ENCODE measurements around the gene PGGHG.
"Not testable (repeated sequence)": the region's sequence is repeated elsewhere in the genome, so short reads cannot be mapped to it uniquely, and the experiment has no call there.

Gene PGGHG

DNA sequence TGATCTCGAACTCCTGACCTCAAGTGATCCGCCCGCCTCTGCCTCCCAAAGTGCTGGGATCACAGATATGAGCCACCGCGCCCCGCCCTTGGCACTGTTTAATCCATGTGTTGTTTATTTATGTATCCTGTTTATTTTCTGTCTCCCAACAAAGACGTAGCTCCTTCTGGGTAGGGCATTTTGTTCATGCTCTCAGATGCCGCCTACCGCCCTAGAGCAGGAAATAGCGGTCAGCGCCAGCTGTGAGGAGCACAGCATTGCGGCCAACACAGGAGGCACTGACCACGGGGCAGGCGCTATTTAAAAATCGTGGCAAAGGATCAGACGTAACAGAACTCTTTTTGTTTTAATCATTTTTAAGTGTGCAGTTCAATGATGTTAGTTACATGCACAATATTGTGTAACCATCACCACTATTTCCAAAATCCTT, 20.2 kb upstream of the PGGHG start:
- FAIRE-seq; DNase-seq (ENCODE audit: insufficient read length, low spot score): not testable (repeated sequence)

- FAIRE-seq (peak; percentile 100), DNase-seq (ENCODE audit: insufficient read length, low spot score) (no peak)
Measured at GRCh38 chr11:269146-269890, 19.6 kb upstream of the PGGHG start.

- no peak for DNase-seq (ENCODE audit: insufficient read length, low spot score)
Measured at GRCh38 chr11:270451-271318, 18.2 kb upstream of the PGGHG start.

GRCh38 chr11:271319-271715, 17.6 kb upstream of the PGGHG start:
- DNase-seq (ENCODE audit: insufficient read length, low spot score) (no peak), FAIRE-seq (no peak)

More at GRCh38 chr11:270451-271318, 18.2 kb upstream of the PGGHG start:
- FAIRE-seq: no peak

DNA sequence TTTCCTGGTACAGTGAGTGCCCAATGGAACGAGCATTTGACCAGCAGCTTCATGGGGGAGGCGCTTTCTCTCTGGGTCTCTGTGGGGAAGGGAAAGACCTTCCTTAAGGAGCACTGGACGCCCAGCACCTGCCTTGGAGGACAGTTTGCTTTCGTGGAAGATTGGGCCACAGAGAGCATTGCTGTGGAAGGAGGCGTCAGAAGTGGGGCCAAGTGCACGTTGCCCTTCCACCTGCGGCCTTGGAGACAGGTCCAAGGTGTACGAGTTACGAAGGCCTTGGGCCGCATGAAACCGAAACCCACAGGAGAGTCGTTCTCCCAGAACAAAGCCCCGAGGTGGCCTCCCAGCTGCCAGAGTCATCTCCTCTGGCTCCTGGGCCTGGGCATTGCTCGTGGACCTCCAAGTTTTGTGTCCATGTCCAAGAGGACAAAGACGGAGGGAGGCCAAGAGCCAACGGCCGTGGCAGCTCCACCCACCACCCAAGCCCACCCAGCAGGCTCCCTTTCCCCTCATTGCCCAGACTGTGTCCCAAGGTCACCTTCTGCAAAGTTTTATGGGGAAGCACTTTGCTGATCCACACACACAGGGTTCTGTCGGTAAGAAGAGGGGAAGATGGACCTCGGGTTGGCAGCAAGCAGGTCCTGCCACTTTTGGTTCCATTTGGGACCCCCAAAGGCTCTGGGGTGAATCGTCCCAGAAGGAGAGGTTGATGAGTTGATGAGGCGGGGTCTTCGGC, 16.6 kb upstream of the PGGHG start:
- DNase-seq (ENCODE audit: insufficient read length, low spot score) (no peak), FAIRE-seq (no peak)

- no peak for FAIRE-seq
- no peak for DNase-seq (ENCODE audit: insufficient read length, low spot score)
Measured at GRCh38 chr11:272931-273198, 16.1 kb upstream of the PGGHG start.

DNA sequence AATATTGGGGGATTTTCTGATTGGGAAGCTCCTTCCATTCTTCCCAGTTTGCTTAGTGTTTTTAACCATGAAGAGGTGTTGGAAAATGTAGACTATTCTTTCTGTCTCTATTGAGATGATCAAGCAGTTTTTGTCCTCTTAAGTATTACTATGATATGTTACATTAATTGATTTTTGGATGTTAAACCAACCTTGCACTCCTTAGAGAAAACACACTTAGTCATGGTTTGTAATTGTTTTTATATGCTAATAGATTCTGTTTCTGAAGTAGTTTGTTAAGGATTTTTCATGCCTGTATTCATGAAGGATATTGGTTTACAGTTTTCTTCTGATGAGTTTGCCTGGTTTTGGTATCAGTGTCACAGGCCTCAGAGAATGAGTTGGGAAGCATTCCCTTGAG, 12.7 kb upstream of the PGGHG start:
- FAIRE-seq: no peak
- no peak for DNase-seq (ENCODE audit: insufficient read length, low spot score)

- FAIRE-seq: no peak
- no peak for DNase-seq (ENCODE audit: insufficient read length, low spot score)
Measured at GRCh38 chr11:278001-278951, 10.7 kb upstream of the PGGHG start, which contains the start of gene NLRP6. Gene NLRP6, plus strand, starts transcription at chr11:278407. Its CDS starts 163 bp downstream, at chr11:278570.

- no peak for DNase-seq (ENCODE audit: insufficient read length, low spot score)
- FAIRE-seq: no peak
Measured at GRCh38 chr11:279040-279965, 9.6 kb upstream of the PGGHG start.

DNA sequence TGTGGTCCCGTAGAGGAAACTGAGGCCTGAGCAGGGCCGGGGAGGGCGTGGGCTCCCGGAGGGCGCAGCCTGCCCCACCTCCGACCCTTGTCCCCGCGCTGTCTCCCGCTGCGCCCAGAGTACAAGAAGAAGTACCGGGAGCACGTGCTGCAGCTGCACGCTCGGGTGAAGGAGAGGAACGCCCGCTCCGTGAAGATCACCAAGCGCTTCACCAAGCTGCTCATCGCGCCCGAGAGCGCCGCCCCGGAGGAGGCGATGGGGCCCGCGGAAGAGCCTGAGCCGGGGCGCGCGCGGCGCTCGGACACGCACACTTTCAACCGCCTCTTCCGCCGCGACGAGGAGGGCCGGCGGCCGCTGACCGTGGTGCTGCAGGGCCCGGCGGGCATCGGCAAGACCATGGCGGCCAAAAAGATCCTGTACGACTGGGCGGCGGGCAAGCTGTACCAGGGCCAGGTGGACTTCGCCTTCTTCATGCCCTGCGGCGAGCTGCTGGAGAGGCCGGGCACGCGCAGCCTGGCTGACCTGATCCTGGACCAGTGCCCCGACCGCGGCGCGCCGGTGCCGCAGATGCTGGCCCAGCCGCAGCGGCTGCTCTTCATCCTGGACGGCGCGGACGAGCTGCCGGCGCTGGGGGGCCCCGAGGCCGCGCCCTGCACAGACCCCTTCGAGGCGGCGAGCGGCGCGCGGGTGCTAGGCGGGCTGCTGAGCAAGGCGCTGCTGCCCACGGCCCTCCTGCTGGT, 8.8 kb upstream of the PGGHG start:
- DNase-seq (ENCODE audit: insufficient read length, low spot score) (no peak), FAIRE-seq (no peak)

GRCh38 chr11:280706-281485, 8.0 kb upstream of the PGGHG start:
- FAIRE-seq (no peak), DNase-seq (ENCODE audit: insufficient read length, low spot score) (no peak)

- FAIRE-seq (no peak), DNase-seq (ENCODE audit: insufficient read length, low spot score) (no peak)
Measured at GRCh38 chr11:281486-282161, 7.3 kb upstream of the PGGHG start.

DNA sequence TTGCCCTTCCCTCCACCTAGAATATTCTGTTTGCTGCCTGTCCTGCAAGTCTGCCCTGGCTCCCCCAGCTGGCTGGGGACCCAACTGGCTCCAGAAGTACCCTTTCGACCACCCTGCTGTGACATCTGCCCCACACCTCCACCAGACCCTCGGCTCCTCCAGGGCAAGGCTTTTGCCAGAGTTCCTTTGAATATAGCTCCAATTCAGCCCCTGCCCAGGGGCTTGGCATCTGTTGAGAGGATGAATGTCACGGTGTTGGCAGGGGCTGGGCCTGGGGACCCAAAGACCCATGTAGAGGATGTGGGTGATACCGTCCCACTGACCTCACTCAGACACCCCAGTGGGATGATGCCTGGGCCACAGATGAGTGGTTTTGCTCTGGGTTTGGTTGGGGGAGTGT, 6.8 kb upstream of the PGGHG start:
- FAIRE-seq: no peak
- DNase-seq (ENCODE audit: insufficient read length, low spot score): no peak

GRCh38 chr11:282630-283360, 6.1 kb upstream of the PGGHG start:
- DNase-seq (ENCODE audit: insufficient read length, low spot score): no peak
- FAIRE-seq: no peak

DNA sequence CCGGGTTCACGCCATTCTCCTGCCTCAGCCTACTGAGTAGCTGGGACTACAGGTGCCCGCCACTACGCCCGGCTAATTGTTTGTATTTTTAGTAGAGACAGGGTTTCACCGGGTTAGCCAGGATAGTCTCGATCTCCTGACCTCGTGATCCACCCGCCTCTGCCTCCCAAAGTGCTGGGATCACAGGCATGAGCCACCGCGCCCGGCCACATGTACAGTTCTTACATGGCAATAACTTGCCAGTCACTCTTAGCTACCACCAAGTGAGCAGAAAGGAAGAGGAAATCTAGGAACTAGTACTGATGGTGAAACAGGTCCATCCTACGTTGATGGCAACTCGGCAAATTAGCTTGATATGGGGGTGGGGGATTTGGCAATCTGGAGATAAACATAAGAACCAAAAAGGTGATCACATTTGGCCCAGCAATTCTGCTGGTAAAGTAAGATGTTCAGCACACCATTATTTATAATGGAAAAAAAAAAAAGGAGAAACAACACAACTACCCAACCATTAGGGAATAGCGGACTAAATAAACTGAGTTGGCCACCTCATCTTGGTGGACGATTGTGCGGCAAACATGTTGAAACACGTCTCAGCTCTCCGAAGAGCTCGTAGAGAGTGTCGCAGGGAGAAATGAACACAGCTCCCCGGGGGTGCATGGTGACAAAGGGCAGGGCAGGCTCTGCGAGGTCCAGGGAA, 5.4 kb upstream of the PGGHG start:
- FAIRE-seq: no peak
- DNase-seq (ENCODE audit: insufficient read length, low spot score): no peak

Data from GM19239 (cell line).